SIG-M5 treated with dmso at 0.1 percent for 504 hours (cell line): ENCODE measurements around the gene TAS2R38.
"Not testable (repeated sequence)": the region's sequence is repeated elsewhere in the genome, so short reads cannot be mapped to it uniquely, and the experiment has no call there.

Experiments used
- DNase-seq: peaks from one replicate; lab custom pipeline; 2025; ENCODE audit not compliant: unreplicated experiment; lab: John Stamatoyannopoulos, UW

TAS2R38 gene

DNA sequence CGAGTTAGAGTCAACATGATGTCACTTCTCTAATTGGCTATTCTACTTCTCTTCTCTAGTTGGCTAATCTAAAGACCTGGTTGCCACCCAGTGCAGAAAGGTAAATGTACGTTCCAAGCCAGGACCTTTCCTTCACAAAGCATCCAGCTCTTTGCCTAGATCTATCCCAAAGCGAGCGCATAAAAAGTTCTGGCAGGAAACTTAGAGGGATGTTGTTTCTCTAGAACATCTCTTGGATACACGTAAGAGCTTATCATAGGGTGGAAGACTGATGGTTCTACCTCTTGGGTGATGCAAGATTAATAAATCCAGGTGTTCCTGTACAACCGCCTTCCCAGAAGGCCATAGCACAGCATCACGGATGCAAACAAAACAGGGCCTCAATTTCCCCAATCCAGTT lies at the start of gene TAS2R38:
Gene TAS2R38 (minus strand): TSS at position 101 of the 400 bp plus-strand sequence. CDS start 84 bp downstream, at position 17.
- no peak for DNase-seq

DNA sequence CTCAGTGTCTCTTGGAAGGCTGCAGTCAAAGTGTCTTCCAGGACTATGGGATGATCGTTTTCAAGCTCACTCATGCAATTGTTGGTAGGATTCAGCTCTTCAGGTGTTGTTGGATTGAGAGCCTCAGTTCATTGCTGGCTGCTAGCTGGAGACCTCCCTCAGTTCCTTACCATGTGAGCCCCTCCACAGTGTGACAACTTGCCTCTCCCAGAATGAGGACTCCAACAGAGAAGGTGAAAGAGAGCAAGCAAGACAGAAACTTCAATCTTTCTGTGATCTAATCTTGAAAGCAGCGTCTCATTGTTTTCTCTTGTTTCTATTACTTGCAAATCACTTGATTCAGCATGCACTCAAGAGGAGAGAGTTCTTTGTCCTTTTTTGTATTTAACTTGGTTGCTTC lies 44.6 kb upstream of the TAS2R38 start:
- no peak for DNase-seq

DNA sequence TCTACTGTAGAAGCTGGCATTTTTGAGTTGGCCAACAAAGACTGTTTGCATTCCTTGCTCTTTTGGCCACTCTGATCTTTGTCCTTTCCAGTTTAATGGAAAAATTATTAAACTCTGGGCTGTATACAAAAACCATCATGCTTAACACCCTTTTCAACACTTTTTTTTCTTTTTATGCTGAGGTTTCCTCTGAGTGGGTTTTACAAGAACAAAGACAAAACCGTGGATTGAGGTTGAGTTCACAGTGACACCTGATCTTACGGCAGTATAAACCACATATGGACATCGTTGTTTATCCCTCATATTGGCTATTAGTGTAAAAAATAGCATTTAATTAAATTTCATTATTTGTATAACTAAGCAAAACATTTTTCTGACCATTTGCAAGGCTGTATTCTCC lies 43.9 kb upstream of the TAS2R38 start:
- DNase-seq, result no peak

DNA sequence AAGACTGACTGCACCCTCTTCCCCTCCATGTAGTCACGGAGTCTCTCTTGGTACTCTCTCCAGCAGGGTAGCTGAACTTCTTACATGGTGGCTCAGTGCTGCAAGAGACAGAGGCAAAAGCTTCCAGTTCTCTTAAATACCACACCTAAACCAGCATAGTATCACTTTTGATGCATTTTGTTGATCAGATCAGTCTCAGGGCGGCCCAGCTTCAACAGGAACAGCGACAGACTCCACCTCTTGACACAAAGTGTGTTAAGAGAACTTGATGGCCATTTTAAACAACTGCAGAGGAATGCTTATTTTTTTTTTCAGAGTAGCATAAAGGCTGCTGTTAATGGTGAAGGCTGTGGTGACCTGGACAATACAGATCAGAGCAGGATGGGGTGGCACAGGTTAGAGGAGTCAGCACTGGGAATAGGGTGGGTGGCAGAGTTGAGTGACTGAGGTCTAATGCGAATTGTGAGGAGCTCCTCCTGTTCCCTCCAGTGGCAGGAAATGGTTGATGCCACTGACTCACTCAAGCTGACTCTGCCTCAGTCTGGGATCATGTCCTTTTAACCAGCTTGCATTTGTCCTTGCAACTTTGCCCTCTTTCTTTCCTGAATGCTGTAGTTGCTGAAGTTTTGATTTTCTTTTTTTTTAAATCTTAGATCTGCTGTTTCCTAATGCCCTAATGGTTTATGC lies 39.4 kb upstream of the TAS2R38 start:
- DNase-seq, result no peak

DNA sequence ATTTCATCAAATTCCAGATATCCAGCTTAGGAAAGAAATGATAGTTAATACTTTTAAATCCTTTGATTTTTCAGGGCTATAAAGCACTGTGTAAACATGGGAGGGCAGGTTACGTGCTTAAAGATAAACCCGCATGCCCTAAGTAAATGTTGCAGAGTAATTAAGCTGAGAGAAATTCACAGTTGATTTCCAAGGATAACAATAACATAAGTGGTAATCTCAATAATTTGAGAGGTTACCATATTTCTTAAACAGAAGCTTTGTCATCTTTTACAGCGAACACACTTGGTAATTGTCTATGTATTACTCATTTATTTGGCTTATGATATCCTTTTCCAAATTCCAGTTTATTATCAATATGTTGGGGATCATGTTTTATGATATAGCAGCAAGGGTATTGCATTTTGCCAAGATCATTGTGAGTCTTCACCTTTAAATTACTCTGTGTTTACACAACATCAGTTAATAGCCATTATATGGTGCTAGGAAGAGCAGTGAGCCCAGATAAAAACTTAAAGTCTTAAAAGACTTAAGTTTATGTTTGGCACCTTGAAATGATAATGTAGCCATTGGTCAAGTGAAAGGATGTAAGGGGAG lies 37.5 kb upstream of the TAS2R38 start:
- no peak for DNase-seq

DNA sequence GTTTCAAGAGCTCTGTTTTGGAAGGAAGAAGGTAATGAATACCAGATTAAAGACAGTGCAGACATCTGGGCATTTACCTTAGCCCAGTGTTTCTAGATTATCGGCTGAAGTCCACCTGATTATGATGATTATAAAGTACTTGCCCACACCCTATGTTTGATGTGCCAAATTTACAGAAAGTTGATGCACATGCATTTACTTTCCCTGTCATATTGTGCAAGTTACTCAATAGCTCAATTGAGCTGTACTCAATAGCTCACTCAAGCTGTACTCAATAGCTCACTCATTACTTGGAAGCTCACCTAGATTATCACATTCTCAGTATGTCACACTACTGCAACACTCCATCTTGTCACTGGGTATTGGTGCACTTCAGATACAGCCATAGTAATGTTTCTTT lies 35.6 kb upstream of the TAS2R38 start:
- no peak for DNase-seq

DNA sequence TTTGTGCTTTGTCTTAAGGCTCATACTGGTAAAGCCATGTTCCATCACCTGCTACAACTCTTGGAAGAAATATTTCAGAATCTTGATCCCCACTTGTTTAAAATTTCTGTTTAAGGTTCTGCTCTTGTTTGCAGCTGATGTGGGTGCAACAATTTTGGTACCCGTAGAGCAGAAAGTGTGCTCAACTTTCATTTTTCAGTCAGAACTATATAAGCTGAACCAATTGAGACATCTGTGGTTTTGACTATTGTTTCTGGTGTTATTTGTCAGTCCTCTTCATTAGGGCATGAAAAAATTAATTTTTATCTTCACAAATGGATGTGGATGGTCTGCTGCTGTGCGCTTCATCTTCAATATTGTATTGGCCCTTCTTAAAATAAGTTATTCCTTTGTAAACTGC lies 33.0 kb upstream of the TAS2R38 start:
- no peak for DNase-seq

DNA sequence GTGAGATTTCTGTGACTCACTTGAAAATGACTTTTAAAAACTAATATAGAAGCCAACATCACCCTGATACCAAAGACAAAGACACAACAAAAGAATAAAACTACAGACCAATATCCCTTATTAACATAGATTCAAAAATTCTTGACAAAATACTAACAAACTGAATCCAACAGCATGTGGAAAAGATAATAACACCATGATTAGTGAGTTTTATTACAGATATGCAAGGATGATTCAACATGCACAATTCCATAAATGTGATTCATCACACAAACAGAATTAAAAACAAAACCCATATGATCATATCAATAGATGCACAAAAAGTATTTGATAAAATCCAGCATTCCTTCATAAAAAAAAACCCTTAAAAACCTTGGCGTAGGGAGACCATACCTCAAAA lies 28.6 kb upstream of the TAS2R38 start:
- no peak for DNase-seq

DNA sequence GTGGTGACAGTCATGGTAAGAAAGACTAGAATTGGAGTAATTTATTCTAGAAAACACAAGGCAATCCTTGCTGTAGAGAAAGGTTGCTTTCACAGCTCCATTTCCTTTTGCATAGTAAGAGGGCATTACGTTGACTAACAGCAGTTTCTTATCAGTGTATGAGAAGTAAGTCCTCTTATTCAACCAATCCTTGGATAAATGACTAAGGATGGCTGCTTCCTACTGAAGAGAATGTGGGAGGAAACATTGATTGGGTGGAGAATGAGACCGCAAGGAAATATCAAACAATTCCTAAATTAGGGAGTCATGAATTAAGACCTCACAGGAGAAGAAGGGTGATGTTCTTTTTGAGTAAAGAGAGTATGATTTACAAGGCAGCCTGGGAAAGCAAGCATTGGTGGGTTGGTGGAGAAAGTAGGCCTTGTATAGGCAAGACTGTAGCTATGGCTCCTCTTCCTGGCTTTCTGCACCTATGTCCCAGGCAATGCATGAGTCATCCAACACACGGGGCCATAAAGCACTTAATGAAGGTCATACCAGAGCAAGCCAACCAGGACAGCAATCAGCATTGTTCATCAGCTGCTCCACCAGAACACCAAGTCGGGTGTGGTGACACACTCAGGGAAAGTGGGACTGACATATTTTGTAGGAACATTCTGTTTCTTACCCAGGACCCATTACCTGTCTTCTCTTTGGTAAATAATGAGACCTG lies 27.7 kb upstream of the TAS2R38 start:
- DNase-seq, result no peak

DNA sequence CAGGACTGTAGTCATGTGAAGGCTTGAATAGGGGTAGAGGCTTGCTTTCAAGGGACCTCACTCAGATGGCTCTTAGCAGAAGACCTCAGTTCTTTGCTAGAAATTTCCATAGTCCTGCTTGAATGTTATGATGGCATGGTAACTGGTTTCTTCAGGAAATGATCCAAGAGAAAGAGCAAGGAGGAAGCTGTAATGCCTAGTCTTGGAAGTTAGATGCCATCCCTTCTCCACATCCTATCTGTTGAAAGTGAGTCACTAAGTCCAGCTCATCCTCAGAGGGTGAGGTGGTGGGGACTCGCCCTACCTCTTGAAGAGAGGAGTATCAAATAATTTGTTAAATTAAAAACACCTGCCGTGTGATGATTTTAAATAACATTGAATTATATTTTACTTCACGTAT lies 26.7 kb upstream of the TAS2R38 start:
- no peak for DNase-seq

DNA sequence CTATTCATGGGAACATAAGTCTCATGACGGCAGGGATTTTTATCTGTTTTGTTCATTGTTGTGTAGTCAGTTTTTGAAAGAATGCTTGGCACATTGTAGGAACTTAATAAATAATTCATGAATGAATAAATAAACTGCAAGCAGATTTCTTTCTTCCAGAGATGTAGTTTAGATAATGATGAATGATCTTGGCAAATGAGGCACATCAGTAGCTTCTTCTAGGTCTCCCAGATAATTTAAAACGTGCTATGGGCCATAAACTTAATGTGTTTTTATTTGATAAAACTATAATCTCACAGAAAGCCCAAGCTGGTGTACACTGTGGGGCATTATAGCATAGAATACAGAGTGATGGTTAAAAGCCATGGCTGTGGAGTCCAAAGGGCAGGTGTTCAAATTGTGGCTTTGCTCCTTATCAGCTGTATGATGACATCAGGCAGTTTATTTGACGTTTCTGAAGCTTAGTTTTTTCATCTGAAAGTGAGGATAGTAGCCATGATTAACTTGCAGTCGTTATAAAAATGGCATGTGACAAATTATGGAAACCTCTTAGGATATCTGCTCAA lies 25.6 kb upstream of the TAS2R38 start:
- no peak for DNase-seq

DNA sequence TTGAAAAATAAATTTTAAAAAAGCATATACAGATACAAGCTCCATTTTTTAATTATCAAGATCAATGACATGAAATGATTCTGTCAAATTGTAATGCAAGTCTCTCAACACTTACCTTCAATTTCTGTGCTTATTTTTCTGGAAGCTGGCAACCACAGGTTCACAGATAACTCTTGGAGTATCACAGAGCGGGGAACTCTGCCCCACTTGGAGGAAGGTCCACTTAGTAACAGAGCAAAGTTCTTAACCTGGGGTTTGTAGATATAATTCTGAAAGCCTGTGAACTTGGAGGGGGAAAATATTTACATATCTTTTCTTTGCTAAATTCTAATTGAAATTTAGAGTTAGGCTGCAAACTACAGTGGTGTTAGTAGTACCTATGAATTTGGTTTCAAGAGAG lies 19.8 kb upstream of the TAS2R38 start:
- DNase-seq, result no peak

DNA sequence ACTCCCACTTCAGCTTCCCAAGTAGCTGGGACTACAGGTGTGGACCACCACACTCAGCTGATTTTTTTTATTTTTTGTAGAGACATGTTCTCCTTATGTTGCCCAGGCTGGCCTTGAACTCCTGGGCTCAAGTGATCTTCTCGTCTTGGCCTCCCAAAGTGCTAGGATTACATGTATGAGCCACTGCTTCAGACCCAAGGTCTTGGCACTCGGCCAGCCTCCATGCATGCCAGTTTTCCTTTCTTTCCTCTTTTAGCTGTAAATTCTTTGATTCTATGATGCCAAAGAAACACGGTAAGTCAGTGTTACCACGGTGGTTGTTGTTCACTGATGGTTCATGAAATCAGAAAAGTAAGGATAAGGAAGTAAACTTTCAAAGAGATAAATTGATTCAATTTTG lies 19.1 kb upstream of the TAS2R38 start:
- no peak for DNase-seq

DNA sequence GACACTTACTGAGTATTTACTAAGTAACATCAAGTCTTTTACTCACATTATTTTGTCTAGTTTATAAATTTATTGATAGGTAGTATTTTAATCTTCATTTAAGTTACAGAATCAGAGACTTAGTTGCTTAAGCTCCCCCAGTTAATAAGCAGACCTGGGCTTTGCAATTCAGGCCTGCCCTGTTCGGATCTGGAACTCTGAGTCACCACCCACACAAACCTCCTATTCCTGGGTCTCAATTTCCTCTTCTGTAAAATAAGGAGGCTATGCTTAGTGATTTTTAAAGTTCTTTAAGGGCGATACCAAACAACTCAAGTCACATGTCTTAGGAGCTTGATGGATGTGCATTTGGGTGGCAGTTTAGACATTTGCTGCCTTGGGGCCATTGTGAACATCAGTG lies 18.6 kb upstream of the TAS2R38 start:
- DNase-seq, result peak; percentile 16

DNA sequence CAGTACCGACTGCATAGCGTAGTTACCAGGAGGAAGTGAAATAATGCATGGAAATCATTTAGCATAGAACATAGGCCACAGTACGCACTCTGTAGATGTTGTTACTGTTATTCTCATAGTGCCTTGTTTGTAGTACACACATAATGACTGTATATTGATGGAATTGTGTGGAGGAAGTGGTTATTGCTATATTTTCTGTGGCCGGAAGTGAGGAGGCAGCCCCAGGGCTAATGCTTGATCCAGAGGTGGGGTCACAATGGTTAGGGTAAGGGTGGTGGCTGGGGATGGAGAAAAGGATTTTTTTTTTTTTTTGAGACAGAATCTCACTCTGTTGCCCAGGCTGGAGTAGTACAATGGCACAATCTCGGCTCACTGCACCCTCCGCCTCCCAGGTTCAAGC lies 17.6 kb upstream of the TAS2R38 start:
- DNase-seq, result no peak

DNA sequence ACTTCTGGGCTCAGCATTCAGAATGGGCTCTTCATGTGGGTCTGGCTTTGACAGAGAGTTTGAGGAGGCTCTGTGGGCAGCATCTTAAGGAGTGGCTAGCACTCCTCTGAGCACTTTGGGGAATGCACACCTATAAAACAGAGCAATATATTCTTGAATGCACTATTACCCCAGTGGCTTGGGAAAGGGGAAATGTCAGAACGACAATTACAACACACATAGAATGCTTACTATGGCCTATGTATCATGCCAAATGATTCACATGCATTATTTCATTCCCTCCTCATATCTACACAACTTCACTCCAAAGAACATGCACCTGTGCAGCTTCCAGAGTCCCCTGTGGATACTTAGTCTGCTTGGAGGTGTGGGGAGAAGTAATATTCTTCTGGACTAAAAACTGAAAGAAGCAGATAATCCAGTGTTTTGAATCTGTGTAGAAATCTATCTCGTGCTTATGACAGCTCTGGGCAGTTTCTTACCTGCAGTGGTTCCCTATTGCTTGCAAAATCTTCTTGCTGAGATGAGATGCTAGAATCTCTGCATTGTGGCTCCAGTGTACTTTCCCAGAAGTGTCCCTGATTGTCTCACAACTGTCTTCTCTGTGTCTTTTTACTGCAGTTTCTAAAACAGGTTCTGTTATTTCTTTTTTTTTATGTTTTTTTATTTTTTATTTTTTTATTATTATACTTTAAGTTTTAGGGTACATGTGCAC lies 16.6 kb upstream of the TAS2R38 start:
- DNase-seq, result no peak

DNA sequence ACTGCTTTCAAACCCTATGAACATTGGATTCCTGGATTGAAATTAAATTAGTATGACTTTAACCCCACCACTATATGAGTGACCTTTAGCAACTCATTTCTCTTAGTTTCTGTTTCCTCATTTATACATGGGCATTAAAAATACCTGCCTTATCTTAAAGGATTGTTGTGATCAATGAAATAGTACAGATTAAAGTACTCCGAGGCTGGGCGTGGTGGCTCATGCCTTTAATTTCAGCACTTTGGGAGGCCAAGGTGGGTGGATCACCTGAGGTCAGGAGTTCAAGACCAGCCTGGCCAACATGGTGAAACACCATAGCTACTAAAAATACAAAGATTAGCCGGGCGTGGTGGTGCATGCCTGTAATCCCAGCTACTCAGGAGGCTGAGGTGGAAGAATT lies 14.2 kb upstream of the TAS2R38 start:
- not testable (repeated sequence) for DNase-seq

DNA sequence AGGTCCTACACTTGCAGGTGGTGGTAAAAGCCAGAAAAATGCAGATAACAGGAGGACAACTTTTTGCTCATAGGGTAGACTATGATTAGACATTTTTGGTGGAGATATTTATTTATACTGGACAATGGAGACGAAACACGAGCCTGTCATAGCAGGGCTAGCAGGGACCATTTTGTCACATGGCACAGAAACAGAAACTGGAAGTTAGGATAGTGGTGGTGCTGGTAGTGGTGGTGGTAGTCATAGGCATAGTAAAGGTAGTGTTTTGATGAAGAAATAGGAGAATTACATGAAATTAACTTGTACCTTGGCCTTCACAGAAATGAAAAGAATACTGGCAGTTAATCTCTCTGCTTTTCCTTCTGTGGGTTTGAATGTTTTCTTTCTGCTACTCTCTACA lies 13.3 kb upstream of the TAS2R38 start:
- no peak for DNase-seq

DNA sequence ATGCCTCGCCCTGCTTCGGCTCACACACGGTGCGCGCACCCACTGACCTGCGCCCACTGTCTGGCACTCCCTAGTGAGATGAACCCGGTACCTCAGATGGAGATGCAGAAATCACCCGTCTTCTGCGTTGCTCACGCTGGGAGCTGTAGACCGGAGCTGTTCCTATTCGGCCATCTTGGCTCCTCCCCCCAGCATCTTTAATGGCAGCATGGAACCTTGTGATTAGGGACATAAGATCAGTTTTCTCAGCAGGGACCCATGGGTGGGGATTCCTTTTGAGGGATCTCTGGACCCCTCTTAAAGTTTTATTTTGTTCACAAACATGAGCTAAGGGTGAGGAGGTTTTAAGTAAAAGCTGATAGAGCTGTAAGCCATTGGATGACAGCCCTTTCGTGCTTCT lies 12.4 kb upstream of the TAS2R38 start:
- not testable (repeated sequence) for DNase-seq

DNA sequence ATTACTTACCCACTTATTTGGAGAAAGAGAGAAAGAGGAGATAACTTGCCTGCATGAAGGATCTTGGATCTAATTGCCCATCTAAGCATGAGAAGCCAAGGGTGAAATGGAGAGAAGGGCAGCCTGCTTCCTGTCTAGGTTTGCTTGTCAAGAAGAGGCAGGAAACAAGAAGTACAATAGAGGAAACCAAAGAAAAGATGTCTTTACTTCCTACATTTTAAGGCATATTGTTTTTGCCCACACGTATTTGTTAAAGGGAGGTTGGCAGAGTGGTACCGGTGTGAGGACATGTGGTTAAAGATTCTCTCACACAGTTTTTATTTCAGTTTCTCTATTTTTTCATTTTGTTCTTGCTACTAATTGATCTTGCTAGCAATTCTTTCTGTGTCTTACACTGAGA lies 6.0 kb upstream of the TAS2R38 start:
- no peak for DNase-seq

DNA sequence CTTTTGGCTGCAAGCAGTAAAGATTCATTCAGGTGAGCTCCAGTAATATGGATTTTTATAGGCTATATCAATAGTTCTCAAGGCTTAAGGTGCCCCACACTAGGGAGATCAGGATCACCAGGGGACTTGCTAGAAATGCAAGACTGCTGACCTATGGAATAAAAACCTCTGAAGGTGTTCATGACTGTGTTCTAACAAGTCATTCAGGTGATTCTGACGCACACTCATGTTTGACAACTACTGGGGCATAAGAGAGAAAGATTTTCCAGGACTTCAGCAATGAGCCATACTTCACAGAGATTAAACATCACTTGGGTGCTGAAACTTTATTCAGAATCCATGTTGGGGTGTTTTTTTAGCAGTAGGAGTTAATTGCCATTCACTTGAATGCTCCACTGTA lies 4.8 kb upstream of the TAS2R38 start:
- DNase-seq, result no peak
